Measurements from ENCODE around the gene RNF5.

Gene RNF5

DNA sequence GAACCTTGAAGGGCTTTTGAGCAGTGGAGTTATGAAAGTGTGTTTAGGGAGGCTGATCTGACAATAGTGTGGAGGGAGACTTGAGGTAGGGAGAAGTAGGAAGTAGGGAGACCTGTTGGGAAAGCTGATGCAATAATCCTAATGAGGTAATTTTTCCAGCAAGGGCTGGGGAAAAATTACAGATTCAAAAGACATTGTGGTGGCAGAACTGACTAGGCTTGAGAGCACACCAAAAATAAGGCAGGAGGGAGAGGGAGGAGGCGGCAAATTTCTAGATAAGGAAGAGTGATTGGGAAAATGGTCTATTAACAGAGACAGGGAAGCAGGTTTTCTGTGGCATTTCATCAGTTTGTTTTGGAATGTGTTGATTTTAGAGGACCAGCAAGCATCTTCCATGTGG lies 31.9 kb upstream of the RNF5 start:
- TF ChIP-seq, protein P1, sequence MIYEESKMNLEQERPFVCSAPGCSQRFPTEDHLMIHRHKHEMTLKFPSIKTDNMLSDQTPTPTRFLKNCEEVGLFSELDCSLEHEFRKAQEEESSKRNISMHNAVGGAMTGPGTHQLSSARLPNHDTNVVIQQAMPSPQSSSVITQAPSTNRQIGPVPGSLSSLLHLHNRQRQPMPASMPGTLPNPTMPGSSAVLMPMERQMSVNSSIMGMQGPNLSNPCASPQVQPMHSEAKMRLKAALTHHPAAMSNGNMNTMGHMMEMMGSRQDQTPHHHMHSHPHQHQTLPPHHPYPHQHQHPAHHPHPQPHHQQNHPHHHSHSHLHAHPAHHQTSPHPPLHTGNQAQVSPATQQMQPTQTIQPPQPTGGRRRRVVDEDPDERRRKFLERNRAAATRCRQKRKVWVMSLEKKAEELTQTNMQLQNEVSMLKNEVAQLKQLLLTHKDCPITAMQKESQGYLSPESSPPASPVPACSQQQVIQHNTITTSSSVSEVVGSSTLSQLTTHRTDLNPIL (CRISPR knock-in tag; IDR thresholded peaks at IDR 0.05; ENCODE audit: low read depth) = no peak
- TF ChIP-seq ZFP30 (CRISPR knock-in tag; IDR thresholded peaks at IDR 0.05) = no peak
- no peak for ATAC-seq

- no peak for TF ChIP-seq GLIS3 (CRISPR knock-in tag; IDR thresholded peaks at IDR 0.05)
- no peak for TF ChIP-seq ISL1 (CRISPR knock-in tag; IDR thresholded peaks at IDR 0.05)
- TF ChIP-seq, protein P2, sequence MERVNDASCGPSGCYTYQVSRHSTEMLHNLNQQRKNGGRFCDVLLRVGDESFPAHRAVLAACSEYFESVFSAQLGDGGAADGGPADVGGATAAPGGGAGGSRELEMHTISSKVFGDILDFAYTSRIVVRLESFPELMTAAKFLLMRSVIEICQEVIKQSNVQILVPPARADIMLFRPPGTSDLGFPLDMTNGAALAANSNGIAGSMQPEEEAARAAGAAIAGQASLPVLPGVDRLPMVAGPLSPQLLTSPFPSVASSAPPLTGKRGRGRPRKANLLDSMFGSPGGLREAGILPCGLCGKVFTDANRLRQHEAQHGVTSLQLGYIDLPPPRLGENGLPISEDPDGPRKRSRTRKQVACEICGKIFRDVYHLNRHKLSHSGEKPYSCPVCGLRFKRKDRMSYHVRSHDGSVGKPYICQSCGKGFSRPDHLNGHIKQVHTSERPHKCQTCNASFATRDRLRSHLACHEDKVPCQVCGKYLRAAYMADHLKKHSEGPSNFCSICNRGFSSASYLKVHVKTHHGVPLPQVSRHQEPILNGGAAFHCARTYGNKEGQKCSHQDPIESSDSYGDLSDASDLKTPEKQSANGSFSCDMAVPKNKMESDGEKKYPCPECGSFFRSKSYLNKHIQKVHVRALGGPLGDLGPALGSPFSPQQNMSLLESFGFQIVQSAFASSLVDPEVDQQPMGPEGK (CRISPR knock-in tag; IDR thresholded peaks at IDR 0.05; ENCODE audit: borderline replicate concordance) = no peak
- no peak for TF ChIP-seq ZFP3 (CRISPR knock-in tag; IDR thresholded peaks at IDR 0.05)
- no peak for TF ChIP-seq TOX (CRISPR knock-in tag; IDR thresholded peaks at IDR 0.05; ENCODE audit: borderline replicate concordance)
- TF ChIP-seq TCF4 (CRISPR knock-in tag; IDR thresholded peaks at IDR 0.05; ENCODE audit: borderline replicate concordance) = no peak
- no peak for TF ChIP-seq RARB (CRISPR knock-in tag; IDR thresholded peaks at IDR 0.05)
- no peak for TF ChIP-seq ESRRG (CRISPR knock-in tag; IDR thresholded peaks at IDR 0.05)
- TF ChIP-seq PPARA (CRISPR knock-in tag; IDR thresholded peaks at IDR 0.05; ENCODE audit: borderline replicate concordance) = no peak
- TF ChIP-seq, protein P1 (CRISPR knock-in tag; IDR thresholded peaks at IDR 0.05; ENCODE audit: low read depth) = no peak
- TF ChIP-seq CSRNP3 (CRISPR knock-in tag; IDR thresholded peaks at IDR 0.05) = no peak
- no peak for TF ChIP-seq CSDC2 (CRISPR knock-in tag; IDR thresholded peaks at IDR 0.05)
- no peak for TF ChIP-seq TSHZ2 (CRISPR knock-in tag; IDR thresholded peaks at IDR 0.05)
- no peak for TF ChIP-seq ZC3H10 (CRISPR knock-in tag; IDR thresholded peaks at IDR 0.05)
- no peak for TF ChIP-seq OSR1 (CRISPR knock-in tag; IDR thresholded peaks at IDR 0.05)
- no peak for TF ChIP-seq ARNTL (CRISPR knock-in tag; IDR thresholded peaks at IDR 0.05; ENCODE audit: borderline replicate concordance, low read depth)
- no peak for TF ChIP-seq ZNF8 (CRISPR knock-in tag; IDR thresholded peaks at IDR 0.05)
- ATAC-seq = no peak
Observed at GRCh38 chr6:32146687-32147086, 31.5 kb upstream of the RNF5 start.

DNA sequence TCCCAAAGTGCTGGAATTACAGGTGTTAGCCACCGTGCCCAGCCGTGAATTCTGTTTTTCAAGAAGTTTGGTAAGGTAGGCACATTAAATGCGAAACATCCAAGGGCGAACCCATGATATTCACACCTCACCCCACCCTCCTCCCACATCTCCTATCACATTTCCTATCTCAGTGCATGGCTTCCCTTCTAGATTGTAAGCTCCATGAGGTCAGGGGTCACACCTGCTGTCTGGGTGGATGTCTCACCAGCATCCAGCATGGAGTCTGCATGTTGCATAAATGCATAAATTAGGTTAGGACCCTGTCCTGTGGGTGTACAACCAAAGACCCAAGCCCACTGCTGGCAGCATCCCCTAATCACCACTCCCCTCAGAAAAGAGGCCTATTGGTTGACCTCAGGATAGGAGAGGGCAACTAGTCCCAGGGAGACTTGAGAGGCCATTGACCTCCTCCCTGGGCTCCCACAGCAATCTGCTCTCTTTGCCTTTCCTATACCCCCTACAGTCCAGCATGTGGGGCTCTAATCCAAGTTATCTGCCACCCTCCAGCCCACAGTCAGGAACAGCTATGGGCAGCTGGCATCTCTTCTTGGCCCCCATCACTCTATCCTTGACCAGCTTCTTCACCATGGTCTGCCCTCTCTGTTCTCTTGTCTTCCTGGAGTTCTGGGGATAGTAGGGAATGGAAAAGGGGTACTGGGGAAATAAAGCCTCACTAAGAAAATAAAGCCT lies 30.6 kb upstream of the RNF5 start:
- ATAC-seq = no peak
- TF ChIP-seq ARNTL (CRISPR knock-in tag; IDR thresholded peaks at IDR 0.05; ENCODE audit: borderline replicate concordance, low read depth) = no peak
- no peak for TF ChIP-seq GLIS3 (CRISPR knock-in tag; IDR thresholded peaks at IDR 0.05)
- no peak for TF ChIP-seq CSRNP3 (CRISPR knock-in tag; IDR thresholded peaks at IDR 0.05)
- TF ChIP-seq ZFP3 (CRISPR knock-in tag; IDR thresholded peaks at IDR 0.05) = no peak
- TF ChIP-seq ISL1 (CRISPR knock-in tag; IDR thresholded peaks at IDR 0.05) = no peak
- TF ChIP-seq, protein P1 (CRISPR knock-in tag; IDR thresholded peaks at IDR 0.05; ENCODE audit: low read depth) = no peak
- TF ChIP-seq TOX (CRISPR knock-in tag; IDR thresholded peaks at IDR 0.05; ENCODE audit: borderline replicate concordance) = no peak
- no peak for TF ChIP-seq BACH2 (CRISPR knock-in tag; IDR thresholded peaks at IDR 0.05; ENCODE audit: borderline replicate concordance)
- TF ChIP-seq TSHZ2 (CRISPR knock-in tag; IDR thresholded peaks at IDR 0.05) = no peak
- TF ChIP-seq ZNF8 (CRISPR knock-in tag; IDR thresholded peaks at IDR 0.05) = no peak
- no peak for TF ChIP-seq CSDC2 (CRISPR knock-in tag; IDR thresholded peaks at IDR 0.05)

Measured in SK-N-SH treated with all-trans-retinoic acid at 6 μM for 48 hours (cell line).